Thoracic aorta (tissue), 2 donors: ENCODE results near the gene KCNMB1. TPM values are rescaled to one million over a fixed set of nuclear protein-coding genes. Genes with fewer than 3 reads are reported as not detected.
"Not testable (repeated sequence)": the region's sequence is repeated elsewhere in the genome, so short reads cannot be mapped to it uniquely, and the experiment has no call there.

Experiments
- ATAC-seq: fragments of 150-250 bp; one replicate; pipeline ENCODE4 v1.8.0; 2017; ENCODE audit warnings: low read depth; ENCODE audit not compliant: insufficient number of reproducible peaks, low FRiP score
- DNase-seq: peaks from one replicate; pipeline ENCODE4 v3.0.0-alpha.2; 2020; ENCODE audit warnings: low spot score
- H3K27ac ChIP-seq, 2 donors: fragments of 200-600 bp; sonication (generic); 1 replicate in 1 of 2; 2 replicates in 1 of 2; pipeline ENCODE4 v1.5.1; 2016; ENCODE audit warnings: mild to moderate bottlenecking in 2 of 2, moderate library complexity in 2 of 2
- H3K27me3 ChIP-seq: fragments of 200-600 bp; sonication (generic); replicated peaks from 2 replicates; pipeline ENCODE4 v1.6.0; 2016; ENCODE audit warnings: mild to moderate bottlenecking; ENCODE audit not compliant: insufficient read depth
- H3K36me3 ChIP-seq: fragments of 200-600 bp; sonication (generic); one replicate; pipeline ENCODE4 v1.5.1; 2016
- H3K4me1 ChIP-seq, 2 donors: fragments of 200-600 bp; sonication (generic); 1 replicate in 1 of 2; 2 replicates in 1 of 2; pipeline versions ENCODE4 v1.5.1 to v1.6.0; 2016; ENCODE audit warnings: low read depth in 2 of 2, mild to moderate bottlenecking in 1 of 2; ENCODE audit not compliant: control insufficient read depth in 1 of 2
- H3K4me3 ChIP-seq: fragments of 200-600 bp; sonication (generic); 2 replicates; pipeline ENCODE4 v1.5.1; 2016; ENCODE audit warnings: mild to moderate bottlenecking
- H3K9me3 ChIP-seq: fragments of 200-600 bp; sonication (generic); 2 replicates; pipeline ENCODE4 v1.5.1; 2016
- CTCF ChIP-seq: fragments of 200-600 bp; sonication (generic); IDR thresholded peaks from one replicate; pipeline ENCODE4 v1.5.1; 2019; ENCODE audit warnings: antibody characterized with exemption
- total RNA-seq, 2 donors: library from RNA; depleted of rRNA; stranded (reverse); fragments of >200 nt; gene quantifications; one replicate each; pipeline versions ENCODE4 v1.1.0 to v1.2.3, GENCODE V29; 2016

KCNMB1 gene
- total RNA-seq, 2 donors from 2014 or later = 20.1 to 30.1 TPM

GRCh38 chr5:170383227-170383626 is 5.9 kb downstream of the KCNMB1 start:
- Histone ChIP-seq H3K27ac (no peak overlapping the region), H3K4me1 (peaks cover 0 to 52% of the 10 kb centered on the region in 2 donors), H3K9me3 (no peaks in the 10 kb centered on the region), H3K36me3 (peaks cover 38% of the 10 kb centered on the region), H3K4me3 (no peak overlapping the region), H3K27me3 (no peaks in the 10 kb centered on the region)
- TF ChIP-seq CTCF = no peak
- no peak for ATAC-seq
- no peak for DNase-seq

DNA sequence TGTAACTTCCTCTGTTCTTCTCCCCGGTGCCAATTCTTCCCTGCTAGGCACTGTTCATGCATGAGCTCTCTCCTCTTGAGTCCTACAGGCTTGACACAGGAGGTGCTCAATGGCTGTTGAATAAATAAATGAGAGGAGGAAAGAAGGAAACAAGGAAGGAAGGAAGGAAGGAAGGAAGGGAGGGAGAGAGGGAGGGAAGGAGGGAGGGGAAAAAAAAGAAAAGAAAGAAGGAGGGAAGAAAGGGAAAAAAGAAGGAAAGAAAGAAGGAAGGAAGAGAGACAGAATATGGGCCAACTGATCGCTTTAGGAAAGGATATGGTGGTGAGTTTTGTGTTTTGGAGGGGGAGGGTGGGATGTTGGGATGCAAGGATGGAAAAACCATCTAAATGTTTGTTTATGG is 6.4 kb downstream of the KCNMB1 start:
- peaks cover 0 to 50% of the 10 kb centered on the region in 2 donors for H3K4me1 ChIP-seq
- H3K36me3 ChIP-seq = peaks cover 38% of the 10 kb centered on the region
- no peak overlapping the region for H3K27ac ChIP-seq
- H3K9me3 ChIP-seq = no peaks in the 10 kb centered on the region
- DNase-seq (no peak), ATAC-seq (no peak)
- no peaks in the 10 kb centered on the region for H3K27me3 ChIP-seq
- no peak overlapping the region for H3K4me3 ChIP-seq
- no peak for TF ChIP-seq CTCF

DNA sequence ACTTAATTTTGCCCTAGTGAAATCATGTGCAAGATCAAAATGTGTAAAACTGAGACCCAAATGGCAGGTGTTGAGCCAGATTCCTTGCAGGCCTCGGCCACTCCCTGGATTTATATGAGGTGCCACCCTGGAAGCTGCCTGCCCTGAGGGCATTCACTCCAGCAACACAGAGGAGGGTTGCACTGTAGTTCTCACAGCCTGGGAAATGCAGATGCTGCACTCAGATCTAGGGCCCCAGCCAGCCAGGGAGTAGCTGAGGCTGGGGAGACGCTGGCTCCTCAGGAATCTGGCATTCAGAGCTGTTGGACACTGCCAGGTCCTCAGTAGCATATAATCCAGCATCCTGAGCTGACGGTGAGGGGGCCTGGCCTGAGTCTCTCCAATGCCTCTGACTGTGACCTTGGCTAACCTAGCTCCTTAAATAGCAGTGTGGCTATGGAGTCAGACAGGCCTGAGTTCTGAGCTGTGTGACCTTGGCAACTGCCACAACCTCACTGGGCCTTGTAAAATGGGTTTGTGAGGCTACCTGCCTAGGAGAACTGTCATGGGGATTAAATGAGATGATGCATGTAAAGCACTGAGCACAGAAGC is 8.7 kb downstream of the KCNMB1 start:
- TF ChIP-seq CTCF = no peak
- Histone ChIP-seq H3K4me3 (no peak overlapping the region), H3K27ac (peak overlapping the region in 1 of 2 donors; percentile 23), H3K4me1 (peaks cover 0 to 38% of the 10 kb centered on the region in 2 donors), H3K27me3 (no peaks in the 10 kb centered on the region), H3K9me3 (no peaks in the 10 kb centered on the region), H3K36me3 (peaks cover 38% of the 10 kb centered on the region)
- DNase-seq (no peak), ATAC-seq (no peak)

- no peak for ATAC-seq
- H3K36me3 ChIP-seq = peaks cover 21% of the 10 kb centered on the region
- H3K27ac ChIP-seq = no peak overlapping the region
- H3K27me3 ChIP-seq = no peaks in the 10 kb centered on the region
- DNase-seq = no peak
- TF ChIP-seq CTCF = no peak
- H3K4me3 ChIP-seq = no peak overlapping the region
- no peaks in the 10 kb centered on the region for H3K9me3 ChIP-seq
- H3K4me1 ChIP-seq = peaks cover 0 to 21% of the 10 kb centered on the region in 2 donors
These were observed 10.4 kb downstream of the KCNMB1 start for GRCh38 chr5:170378740-170379139.

GRCh38 chr5:170377027-170377426 is 12.1 kb downstream of the KCNMB1 start:
- Histone ChIP-seq H3K4me3 (no peak overlapping the region), H3K27me3 (no peaks in the 10 kb centered on the region), H3K4me1 (peaks cover 0 to 16% of the 10 kb centered on the region in 2 donors), H3K27ac (no peak overlapping the region), H3K9me3 (no peaks in the 10 kb centered on the region), H3K36me3 (peaks cover 10% of the 10 kb centered on the region)
- no peak for ATAC-seq
- TF ChIP-seq CTCF = no peak
- DNase-seq = no peak

- H3K36me3 ChIP-seq, H3K27me3 ChIP-seq, H3K27ac ChIP-seq, H3K4me3 ChIP-seq, DNase-seq, ATAC-seq, H3K9me3 ChIP-seq: not testable (repeated sequence)
- peaks cover 0 to 16% of the 10 kb centered on the region in 2 donors for H3K4me1 ChIP-seq
These were observed 12.6 kb downstream of the KCNMB1 start for GRCh38 chr5:170376526-170376925.
